Activated gamma-delta T cell treated with Interleukin-2 at 50 U/mL for 16 hours (primary cell): Measurements from ENCODE around the gene SGK2.

ENCODE experiments used
- DNase-seq: peaks from one replicate; pipeline ENCODE4 v3.0.0-alpha.2; 2020

The SGK2 gene

GRCh38 chr20:43558412-43559146 lies at the start of gene SGK2:
Gene SGK2 (plus strand): TSS chr20:43559027. CDS start chr20:43566496, 7,469 bp downstream.
- DNase-seq: no peak

GRCh38 chr20:43511879-43512278 lies 46.9 kb upstream of the SGK2 start:
- no peak for DNase-seq

GRCh38 chr20:43513372-43513930 lies 45.4 kb upstream of the SGK2 start:
- DNase-seq: no peak

- DNase-seq: peak; percentile 89
Observed at GRCh38 chr20:43513931-43514647, 44.7 kb upstream of the SGK2 start.

- DNase-seq: no peak
Observed at GRCh38 chr20:43514648-43514999, 44.2 kb upstream of the SGK2 start.

- DNase-seq: no peak
Observed at GRCh38 chr20:43515628-43516027, 43.2 kb upstream of the SGK2 start.

- no peak for DNase-seq
Observed at GRCh38 chr20:43516251-43516824, 42.5 kb upstream of the SGK2 start.

- no peak for DNase-seq
Observed at GRCh38 chr20:43520074-43520630, 38.7 kb upstream of the SGK2 start.

GRCh38 chr20:43525021-43525420 lies 33.8 kb upstream of the SGK2 start:
- DNase-seq: no peak

GRCh38 chr20:43528258-43528875 lies 30.5 kb upstream of the SGK2 start:
- no peak for DNase-seq

- no peak for DNase-seq
Observed at GRCh38 chr20:43529051-43529450, 29.8 kb upstream of the SGK2 start.

GRCh38 chr20:43529457-43530153 lies 29.2 kb upstream of the SGK2 start:
- no peak for DNase-seq

- DNase-seq: no peak
Observed at GRCh38 chr20:43530321-43531090, 28.3 kb upstream of the SGK2 start.

- no peak for DNase-seq
Observed at GRCh38 chr20:43531091-43531443, 27.8 kb upstream of the SGK2 start.

- no peak for DNase-seq
Observed at GRCh38 chr20:43532416-43533055, 26.3 kb upstream of the SGK2 start.

- DNase-seq: no peak
Observed at GRCh38 chr20:43533060-43533459, 25.8 kb upstream of the SGK2 start.

GRCh38 chr20:43534016-43534415 lies 24.8 kb upstream of the SGK2 start:
- DNase-seq: no peak

GRCh38 chr20:43534791-43535350 lies 24.0 kb upstream of the SGK2 start:
- no peak for DNase-seq

- DNase-seq: no peak
Observed at GRCh38 chr20:43535370-43536004, 23.3 kb upstream of the SGK2 start.
